SIG-M5 treated with dmso at 0.1 percent for 504 hours (cell line): ENCODE measurements around the gene TMEM145.

Experiments
- DNase-seq: peaks from one replicate; lab custom pipeline; 2025; ENCODE audit not compliant: unreplicated experiment; lab: John Stamatoyannopoulos, UW

Gene TMEM145

DNA sequence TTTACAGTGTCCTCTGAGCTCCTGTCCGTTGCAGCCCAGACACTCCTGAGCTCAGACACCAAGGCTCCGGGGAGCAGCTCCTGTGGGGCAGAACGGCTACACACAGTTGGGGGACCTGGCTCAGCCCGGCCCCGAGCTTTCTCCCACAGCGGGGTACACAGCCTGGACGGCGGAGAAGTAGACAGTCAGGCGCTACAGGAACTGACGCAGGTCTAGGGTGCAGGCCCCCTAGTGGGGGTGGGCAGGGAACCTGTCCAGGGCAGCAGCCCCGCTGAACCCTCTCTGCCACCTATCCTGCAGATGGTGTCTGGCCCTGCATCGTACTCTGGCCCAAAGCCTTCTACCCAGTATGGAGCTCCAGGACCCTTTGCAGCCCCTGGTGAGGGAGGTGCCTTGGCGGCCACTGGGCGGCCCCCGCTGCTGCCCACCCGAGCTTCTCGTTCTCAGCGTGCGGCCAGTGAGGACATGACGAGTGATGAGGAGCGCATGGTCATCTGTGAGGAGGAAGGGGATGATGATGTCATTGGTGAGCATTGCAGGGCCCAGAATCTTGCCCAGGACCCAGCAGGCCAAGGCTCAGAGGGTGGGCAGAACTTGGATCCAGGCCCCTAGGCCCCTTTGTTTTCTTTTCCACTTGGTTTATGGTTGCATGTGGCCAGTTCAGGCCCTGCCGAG is 24.1 kb upstream of the TMEM145 start:
- no peak for DNase-seq

DNA sequence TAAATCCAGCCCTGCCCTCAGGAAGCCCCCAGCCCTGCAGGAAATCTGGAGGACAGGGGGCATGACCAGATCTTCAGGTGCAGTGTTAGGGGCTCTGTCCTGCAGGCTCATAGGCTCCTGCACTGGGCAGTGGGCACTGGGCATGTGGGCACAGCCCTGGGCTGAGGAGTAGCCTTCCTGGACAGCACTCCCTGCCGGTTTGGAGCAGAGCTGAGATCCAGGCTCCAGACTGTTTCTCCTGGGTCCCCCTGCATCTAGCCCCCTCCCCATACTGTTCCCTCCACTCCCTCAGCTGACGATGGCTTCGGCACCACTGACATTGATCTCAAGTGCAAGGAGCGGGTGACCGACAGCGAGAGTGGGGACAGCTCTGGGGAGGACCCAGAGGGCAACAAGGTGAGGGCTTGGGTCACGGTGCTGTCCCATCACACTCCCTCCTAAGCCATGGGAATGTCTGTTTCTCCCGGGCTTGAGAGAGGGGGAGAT is 23.5 kb upstream of the TMEM145 start:
- DNase-seq = no peak

DNA sequence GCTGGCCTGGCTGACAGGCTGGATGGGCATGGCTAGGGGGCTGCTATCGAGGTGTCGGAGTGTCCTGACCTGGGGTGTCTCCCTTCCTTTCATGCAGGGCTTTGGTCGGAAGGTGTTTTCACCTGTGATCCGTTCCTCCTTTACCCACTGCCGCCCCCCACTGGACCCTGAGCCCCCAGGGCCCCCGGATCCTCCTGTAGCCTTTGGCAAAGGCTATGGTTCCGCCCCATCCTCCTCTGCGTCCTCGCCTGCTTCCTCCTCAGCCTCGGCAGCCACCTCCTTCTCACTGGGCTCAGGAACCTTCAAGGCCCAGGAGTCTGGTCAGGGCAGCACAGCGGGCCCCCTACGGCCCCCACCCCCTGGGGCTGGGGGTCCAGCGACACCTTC is 23.0 kb upstream of the TMEM145 start:
- DNase-seq = no peak

DNA sequence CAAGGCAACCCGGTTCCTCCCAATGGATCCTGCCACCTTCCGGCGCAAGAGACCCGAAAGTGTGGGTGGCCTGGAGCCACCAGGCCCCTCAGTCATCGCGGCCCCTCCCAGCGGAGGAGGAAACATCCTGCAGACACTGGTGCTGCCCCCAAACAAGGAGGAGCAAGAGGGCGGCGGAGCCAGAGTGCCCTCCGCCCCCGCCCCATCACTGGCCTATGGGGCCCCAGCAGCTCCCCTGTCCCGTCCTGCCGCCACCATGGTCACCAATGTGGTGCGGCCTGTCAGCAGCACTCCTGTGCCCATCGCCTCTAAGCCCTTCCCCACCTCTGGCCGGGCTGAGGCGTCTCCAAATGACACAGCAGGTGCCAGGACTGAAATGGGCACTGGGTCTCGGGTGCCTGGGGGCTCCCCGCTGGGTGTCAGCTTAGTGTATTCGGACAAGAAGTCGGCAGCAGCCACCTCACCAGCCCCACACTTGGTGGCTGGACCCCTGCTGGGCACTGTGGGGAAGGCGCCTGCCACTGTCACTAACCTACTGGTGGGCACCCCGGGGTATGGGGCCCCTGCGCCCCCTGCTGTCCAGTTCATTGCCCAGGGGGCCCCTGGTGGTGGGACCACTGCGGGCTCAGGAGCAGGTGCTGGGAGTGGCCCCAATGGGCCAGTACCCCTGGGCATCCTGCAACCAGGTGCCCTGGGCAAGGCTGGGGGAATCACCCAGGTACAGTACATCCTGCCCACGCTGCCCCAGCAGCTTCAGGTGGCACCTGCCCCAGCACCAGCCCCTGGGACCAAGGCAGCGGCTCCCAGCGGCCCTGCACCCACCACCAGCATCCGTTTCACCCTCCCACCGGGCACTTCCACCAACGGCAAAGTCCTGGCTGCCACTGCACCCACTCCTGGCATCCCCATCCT is 22.3 kb upstream of the TMEM145 start:
- peak; percentile 19 for DNase-seq

DNA sequence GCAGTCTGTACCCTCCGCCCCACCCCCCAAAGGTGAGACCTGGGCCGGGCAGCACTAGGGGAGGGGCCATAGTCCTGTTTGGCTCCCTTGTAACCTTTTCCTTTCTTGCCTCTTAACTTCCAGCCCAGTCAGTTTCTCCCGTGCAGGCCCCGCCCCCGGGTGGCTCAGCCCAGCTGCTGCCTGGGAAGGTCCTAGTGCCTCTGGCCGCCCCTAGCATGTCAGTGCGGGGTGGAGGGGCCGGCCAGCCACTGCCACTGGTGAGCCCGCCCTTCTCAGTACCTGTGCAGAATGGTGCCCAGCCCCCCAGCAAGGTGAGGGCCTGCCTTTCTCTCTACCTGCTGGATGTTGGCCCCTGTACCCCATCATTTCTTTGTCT is 21.7 kb upstream of the TMEM145 start:
- peak; percentile 19 for DNase-seq

DNA sequence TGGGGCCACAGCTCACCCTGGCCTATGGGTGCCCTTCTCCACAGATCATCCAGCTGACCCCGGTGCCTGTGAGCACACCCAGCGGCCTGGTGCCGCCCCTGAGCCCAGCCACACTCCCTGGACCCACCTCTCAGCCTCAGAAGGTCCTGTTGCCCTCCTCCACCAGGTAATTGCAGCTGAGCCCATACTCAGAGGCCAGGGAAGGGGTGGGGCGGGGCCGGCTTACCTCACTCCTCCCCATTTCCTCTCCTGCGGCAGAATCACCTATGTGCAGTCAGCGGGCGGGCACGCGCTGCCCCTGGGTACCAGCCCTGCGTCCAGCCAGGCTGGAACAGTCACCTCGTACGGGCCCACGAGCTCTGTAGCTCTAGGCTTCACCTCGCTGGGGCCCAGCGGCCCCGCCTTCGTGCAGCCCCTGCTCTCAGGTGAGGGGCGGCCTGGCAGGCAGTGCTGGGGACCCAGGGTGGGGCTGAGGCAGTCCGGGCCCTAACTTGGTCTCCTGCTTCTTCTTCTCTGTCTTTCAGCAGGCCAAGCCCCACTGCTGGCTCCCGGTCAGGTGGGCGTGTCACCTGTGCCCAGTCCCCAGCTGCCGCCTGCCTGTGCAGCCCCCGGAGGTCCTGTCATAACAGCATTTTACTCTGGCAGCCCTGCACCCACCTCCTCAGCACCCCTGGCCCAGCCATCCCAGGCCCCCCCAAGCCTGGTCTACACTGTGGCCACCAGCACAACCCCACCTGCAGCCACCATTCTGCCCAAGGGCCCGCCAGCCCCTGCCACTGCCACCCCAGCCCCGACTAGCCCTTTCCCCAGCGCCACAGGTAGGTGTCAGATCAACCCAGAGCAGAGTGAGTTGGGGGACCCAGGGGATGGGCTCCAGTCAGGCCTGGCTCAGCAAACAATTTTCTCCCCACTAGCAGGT is 20.8 kb upstream of the TMEM145 start:
- no peak for DNase-seq

DNA sequence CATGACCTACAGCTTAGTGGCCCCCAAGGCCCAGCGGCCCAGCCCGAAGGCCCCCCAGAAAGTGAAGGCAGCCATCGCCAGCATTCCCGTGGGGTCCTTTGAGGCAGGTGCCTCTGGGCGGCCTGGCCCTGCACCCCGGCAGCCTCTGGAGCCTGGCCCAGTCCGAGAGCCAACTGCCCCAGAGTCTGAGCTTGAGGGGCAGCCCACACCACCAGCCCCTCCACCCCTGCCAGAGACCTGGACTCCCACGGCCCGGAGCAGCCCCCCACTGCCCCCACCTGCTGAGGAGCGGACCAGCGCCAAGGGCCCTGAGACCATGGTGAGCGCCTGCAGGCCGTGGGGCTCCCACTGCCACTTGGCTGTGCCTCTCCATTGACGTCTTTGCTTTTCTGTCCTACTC is 20.1 kb upstream of the TMEM145 start:
- DNase-seq = no peak

DNA sequence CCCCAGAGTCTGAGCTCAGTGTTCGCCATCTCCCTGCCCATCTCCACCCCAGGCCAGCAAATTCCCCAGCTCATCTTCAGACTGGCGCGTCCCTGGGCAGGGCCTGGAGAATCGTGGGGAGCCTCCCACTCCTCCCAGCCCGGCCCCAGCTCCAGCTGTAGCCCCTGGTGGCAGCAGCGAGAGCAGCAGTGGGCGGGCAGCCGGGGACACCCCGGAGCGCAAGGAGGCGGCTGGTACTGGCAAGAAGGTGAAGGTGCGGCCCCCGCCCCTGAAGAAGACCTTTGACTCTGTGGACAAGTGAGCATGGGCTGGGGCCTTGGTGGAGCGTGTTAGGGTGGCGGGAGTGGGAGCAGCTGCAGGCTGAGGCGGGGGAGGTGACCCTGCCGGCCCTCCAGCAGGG is 19.6 kb upstream of the TMEM145 start:
- no peak for DNase-seq

DNA sequence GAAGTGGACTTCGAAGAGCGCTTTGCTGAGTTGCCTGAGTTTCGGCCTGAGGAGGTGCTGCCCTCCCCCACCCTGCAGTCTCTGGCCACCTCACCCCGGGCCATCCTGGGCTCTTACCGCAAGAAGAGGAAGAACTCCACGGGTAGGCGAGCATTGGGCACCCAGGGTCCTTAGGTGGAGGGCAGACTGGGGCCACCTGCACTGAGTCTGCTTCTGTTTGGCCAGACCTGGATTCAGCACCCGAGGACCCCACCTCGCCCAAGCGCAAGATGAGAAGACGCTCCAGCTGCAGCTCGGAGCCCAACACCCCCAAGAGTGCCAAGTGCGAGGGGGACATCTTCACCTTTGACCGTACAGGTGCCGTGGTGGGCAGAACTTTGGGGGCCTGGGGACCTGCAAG is 19.2 kb upstream of the TMEM145 start:
- no peak for DNase-seq

DNA sequence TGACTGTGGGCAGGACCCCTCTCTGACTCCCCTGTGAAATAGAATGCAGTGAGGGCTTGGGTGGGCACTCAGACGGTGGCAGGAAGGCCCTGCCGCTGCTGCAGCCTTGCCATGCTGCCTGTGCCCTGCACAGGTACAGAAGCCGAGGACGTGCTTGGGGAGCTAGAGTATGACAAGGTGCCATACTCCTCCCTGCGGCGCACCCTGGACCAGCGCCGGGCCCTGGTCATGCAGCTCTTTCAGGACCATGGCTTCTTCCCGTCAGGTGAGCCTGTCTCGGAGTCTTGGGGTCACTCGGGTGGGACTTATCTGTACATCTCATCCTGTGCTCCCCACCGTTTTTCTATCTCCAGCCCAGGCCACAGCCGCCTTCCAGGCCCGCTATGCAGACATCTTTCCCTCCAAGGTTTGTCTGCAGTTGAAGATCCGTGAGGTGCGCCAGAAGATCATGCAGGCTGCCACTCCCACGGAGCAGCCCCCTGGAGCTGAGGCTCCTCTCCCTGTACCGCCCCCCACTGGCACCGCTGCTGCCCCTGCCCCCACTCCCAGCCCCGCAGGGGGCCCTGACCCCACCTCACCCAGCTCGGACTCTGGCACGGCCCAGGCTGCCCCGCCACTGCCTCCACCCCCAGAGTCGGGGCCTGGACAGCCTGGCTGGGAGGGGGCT is 18.5 kb upstream of the TMEM145 start:
- no peak for DNase-seq

DNA sequence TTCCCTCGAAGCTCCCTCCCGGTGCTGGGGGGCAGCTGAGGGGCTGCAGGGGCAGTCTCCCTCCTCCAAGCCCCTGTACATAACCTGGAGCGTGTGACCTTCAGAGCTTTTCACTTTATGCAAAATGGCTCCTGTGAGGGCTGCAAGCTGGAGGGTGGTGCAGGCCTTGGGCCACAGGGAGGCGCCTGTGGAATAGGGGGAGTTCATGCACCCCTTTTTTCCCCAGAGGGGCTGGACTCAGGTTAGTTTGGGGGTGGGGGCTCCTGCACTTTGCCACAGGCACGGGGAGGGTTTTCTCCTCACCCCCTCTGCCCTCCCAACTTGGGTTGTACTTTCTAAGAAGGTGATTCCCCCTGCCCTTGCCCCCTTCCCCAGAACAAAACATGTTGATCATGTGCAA is 17.8 kb upstream of the TMEM145 start:
- DNase-seq = no peak

DNA sequence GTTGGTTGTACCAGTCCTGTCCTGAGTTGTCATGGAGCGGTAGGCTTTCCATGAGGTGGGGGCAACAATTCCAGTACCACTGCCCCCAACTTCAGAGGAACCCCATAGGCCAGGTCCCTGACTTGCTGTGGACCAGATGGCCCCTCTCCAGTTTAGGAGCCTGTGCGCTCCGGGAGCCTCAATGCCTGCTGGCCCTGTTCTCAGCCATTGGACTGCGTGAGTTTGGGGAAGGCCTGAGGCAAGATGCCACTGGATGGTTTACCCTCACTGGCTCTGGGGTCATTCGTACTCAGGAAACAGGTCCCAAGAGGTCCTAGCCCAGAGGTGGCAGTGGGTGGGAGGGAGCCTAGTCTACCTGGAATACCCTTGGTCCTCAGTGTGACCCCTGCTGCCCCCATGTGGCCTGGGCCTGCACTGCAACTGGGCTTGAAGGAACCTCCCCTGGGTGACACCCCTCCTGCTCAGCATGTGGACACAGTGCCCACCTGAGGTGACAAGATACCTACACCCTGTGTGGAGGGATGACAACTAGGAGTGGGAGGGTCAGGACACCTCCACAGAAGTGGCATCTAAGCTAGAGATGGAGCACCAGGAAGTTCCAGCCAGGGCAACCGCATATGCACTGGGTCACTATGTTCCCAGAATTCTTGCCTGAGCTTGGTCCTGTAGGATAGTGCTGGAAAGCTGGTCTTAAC is 17.1 kb upstream of the TMEM145 start:
- peak; percentile 25 for DNase-seq

DNA sequence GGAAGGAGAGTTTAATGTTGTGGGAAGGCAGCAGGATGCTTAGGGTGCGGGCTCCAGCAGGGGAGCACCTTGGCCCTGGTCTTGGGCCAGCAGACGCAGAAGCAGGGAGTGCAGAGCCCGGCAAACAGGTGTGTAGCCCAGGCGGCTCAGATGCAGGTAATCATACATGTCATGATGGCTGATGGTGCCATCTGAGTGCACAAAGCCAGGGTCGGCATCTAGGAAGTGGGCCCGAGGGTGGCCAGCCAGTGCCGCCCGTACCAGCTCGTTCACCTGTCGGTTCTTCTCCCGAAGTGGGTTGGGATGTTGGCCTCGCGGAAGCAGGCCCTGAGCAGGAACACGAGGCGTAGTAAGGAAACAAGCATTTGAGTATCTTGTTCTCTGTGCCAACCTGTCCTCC is 16.1 kb upstream of the TMEM145 start:
- no peak for DNase-seq

DNA sequence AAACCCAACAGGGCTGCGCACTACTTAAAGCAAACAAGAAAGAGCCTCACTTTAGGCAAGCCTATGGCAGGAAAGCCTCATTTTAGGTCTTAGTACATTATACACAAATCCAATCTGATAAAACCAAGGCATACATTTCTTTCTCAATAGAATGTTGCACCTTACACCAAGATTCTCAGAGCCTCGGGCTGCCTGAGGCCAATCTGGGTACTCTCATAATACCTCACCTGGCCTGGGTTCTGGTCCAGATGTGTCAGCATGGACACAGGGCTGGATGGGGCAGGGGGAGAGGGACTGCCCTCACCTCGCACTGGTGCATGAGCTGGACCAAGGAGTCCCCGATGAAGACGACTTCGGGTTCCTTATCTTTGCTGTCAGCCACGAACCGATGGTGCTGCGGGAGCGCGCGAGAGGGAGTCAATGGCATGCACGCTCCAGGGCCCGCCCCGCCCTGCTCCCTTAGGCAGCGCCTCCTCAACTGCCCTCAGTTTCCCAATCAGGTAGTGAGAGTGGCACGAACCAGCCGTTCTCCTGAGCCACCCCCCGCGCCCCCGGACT is 11.4 kb upstream of the TMEM145 start, which contains the start of gene PRR19:
PRR19 (plus strand) TSS at position 487 of the 558 bp plus-strand sequence. CDS start 7,453 bp downstream, outside the sequence.
- DNase-seq = no peak

DNA sequence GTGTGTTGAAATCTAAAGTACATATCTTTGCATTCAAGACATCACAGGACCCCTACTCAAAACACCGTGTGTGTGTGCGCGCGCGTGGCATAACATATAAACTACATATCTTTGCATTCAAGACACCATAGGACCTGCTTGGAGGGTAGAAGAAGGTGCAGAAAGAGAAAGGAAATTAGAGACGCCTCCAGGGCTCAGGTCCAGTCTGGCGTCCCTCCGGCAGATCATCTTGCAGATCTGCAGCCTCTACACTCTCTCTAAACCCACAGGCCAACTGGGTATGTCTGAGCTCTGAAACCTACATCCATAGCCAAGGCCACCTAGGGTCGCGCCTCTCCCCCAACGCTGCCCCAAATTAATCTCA is 10.0 kb upstream of the TMEM145 start:
- DNase-seq = no peak

DNA sequence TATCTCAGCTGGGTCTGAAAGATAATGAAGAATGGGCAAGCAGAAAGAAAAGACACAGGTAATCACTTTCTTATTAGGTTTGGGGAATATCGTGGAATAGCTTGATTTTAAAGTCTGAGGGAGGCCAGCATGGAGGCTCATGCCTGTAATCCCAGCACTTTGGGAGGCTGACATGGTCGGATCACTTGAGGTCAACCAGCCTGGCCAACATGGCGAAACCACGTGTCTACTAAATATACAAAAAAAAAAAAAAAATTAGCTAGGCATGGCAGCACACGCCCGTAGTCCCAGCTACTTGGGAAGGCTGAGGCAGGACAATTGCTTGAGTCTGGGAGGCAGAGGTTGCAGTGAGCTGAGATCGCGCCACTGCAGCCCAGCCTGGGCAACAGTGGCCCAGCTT is 9.2 kb upstream of the TMEM145 start:
- no peak for DNase-seq

DNA sequence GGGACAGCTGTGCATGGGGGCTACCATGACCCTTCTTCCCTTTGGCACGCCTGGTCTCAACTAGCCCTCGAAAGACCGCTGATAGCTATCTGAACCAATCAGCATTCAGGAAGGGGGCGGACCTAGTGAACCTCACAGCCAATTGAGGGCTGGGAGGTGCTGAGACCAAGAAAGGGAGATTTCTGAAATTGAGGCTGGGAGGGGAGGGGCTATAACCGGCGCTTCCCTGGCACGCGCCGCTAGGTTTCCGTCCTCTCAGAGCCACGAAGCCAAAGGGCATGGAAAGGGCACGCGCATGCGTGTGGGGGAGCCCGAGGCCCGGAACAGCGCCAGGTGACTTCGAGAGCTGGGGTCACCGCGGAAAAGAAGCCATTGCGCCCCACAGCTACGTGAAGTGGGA is 6.5 kb upstream of the TMEM145 start:
- DNase-seq = no peak

DNA sequence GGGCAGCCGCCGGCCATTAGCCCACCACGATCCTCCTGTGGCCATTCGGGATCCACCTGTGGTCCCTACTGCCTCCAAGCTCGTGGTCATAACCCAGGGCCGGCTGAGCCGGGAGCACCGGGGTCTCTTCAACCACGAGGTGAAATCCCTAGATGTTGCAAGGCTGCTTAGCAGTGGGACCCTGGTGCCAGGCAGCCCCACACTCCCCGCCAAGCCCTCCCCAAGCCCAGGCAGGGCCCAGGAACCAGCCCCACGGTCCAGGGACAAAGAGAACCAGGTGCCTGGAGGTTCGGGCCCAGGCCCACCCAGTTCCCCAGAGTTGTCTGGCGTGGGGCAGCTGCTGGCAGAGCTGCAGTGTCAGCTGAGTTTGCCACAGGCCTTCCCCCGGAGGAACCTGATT is 3.4 kb upstream of the TMEM145 start:
- DNase-seq = no peak

DNA sequence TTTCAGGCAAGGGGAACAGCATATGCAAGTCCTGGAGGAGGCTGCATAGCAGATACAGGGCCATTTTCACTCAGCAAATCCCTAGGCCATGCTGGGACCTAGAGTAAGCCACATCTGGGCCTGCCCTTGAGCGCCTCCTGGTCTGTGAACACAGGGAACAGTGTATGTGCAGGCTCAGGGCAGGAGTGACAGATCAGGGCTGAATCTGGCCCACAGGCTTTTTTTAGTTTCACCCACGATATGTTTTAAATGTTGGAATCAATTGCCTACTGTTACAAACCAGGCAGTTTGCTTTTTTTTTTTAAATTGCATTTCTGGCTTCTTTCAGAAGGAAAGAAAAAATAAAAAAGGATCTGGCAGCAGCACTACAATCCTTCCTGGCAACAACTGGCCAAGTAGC is 1.5 kb upstream of the TMEM145 start:
- DNase-seq = no peak

DNA sequence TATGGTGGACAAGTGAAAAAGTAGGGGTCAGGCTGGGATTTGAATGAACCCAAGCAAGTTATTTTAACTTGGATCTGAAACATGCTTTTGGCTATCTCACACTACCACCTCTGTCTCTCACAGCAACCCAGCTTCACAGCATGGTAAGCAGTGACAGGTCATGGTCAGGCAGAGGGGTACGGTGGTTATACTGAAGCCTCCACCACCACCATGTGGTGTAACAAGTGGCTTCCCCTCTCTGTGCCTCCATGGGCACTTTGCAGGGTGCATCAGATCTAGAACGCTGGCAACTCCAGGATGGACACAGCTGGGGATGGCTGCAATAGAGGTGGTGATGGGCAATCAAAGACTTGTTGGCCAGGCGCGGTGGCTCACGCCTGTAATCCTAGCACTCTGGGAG is 739 bp upstream of the TMEM145 start:
- no peak for DNase-seq
